H1 (cell line): ENCODE measurements around the gene PDLIM3. TPM values are rescaled to one million over a fixed set of nuclear protein-coding genes. Genes with fewer than 3 reads are reported as not detected.
"Not testable (repeated sequence)": the region's sequence is repeated elsewhere in the genome, so short reads cannot be mapped to it uniquely, and the experiment has no call there.

Experiments
- CTCF ChIA-PET: fragments of 300-600 bp; sonication (Branson Sonifier 250); formaldehyde crosslinking; loops from one replicate; lab custom pipeline; 2021; ENCODE audit not compliant: partially characterized antibody; lab: Charles Lee
- POLR2A ChIA-PET: fragments of 300-600 bp; sonication (Branson Sonifier 250); formaldehyde crosslinking; loops from one replicate; lab custom pipeline; 2021; ENCODE audit warnings: inconsistent platforms; ENCODE audit not compliant: partially characterized antibody; lab: Charles Lee
- DNase-seq, 2 experiments: peaks; one replicate each; pipeline versions ENCODE4 v3.0.0 to v3.0.0-alpha.2; 2010 to 2022; ENCODE audit warnings: low spot score in 2 of 2, low read depth in 1 of 2, mixed read lengths in 1 of 2
- FAIRE-seq: peaks from 2 replicates; lab custom pipeline; 2011; peaks lifted over from hg19 to GRCh38; lab: Jason Lieb, UNC
- H2AFZ ChIP-seq: 2 replicates; pipeline ENCODE4 v1.8.1; 2012; ENCODE audit warnings: low read length, inconsistent platforms
- H2AK5ac ChIP-seq: 2 replicates; pipeline ENCODE4 v1.6.1; 2013; ENCODE audit warnings: low read depth, low read length
- H2BK120ac ChIP-seq: replicated peaks from 2 replicates; pipeline ENCODE3; 2013; ENCODE audit warnings: low read depth, low read length, inconsistent platforms
- H2BK12ac ChIP-seq: 2 replicates; pipeline ENCODE4 v1.6.1; 2013; ENCODE audit warnings: low read depth, low read length
- H2BK15ac ChIP-seq: 2 replicates; pipeline ENCODE4 v1.6.1; 2013; ENCODE audit warnings: low read length
- H2BK20ac ChIP-seq: 2 replicates; pipeline ENCODE4 v1.6.1; 2013; ENCODE audit warnings: low read length
- H2BK5ac ChIP-seq: 2 replicates; pipeline ENCODE4 v1.6.1; 2013; ENCODE audit warnings: low read depth, low read length
- H3K14ac ChIP-seq: 2 replicates; pipeline ENCODE4 v1.6.1; 2013; ENCODE audit warnings: inconsistent platforms; ENCODE audit not compliant: insufficient read length
- H3K18ac ChIP-seq: 2 replicates; pipeline ENCODE4 v1.6.1; 2013; ENCODE audit warnings: low read length; ENCODE audit errors: extremely low read depth
- H3K23ac ChIP-seq: 2 replicates; pipeline ENCODE4 v1.6.1; 2013; ENCODE audit warnings: inconsistent platforms; ENCODE audit not compliant: insufficient read length
- H3K23me2 ChIP-seq: 2 replicates; pipeline ENCODE4 v1.6.1; 2013; ENCODE audit warnings: low read depth, low read length
- H3K27ac ChIP-seq: 2 replicates; pipeline ENCODE4 v1.6.1; 2011; ENCODE audit warnings: low read depth, low read length, inconsistent platforms
- H3K27me3 ChIP-seq, 4 experiments: replicated peaks in 1 of 4; 1 replicate in 1 of 4; 2 replicates in 3 of 4; pipeline versions ENCODE4 v1.6.1 to v1.8.1; 2011 to 2013; ENCODE audit warnings: low read length in 3 of 4, mild to moderate bottlenecking in 3 of 4, inconsistent platforms in 2 of 4, mixed read lengths in 2 of 4, moderate library complexity in 1 of 4; ENCODE audit not compliant: control insufficient read depth in 3 of 4, insufficient read depth in 3 of 4; ENCODE audit errors: extremely low read depth in 1 of 4
- H3K36me3 ChIP-seq, 4 experiments: 2 replicates each; pipeline versions ENCODE4 v1.6.1 to v1.8.1; 2011 to 2013; ENCODE audit warnings: mild to moderate bottlenecking in 4 of 4, low read length in 3 of 4, moderate library complexity in 2 of 4, control low read depth in 1 of 4, inconsistent platforms in 1 of 4; ENCODE audit not compliant: insufficient read depth in 4 of 4, control insufficient read depth in 2 of 4
- H3K4ac ChIP-seq: replicated peaks from 2 replicates; pipeline ENCODE3; 2013; ENCODE audit warnings: low read length, low read depth, mixed read lengths, inconsistent platforms; ENCODE audit not compliant: insufficient read length
- H3K4me1 ChIP-seq, 4 experiments: replicated peaks in 1 of 4; 1 replicate in 1 of 4; 2 replicates in 3 of 4; pipeline versions ENCODE4 v1.6.1 to v1.8.1; 2011 to 2013; ENCODE audit warnings: low read length in 3 of 4, inconsistent platforms in 2 of 4, mixed read lengths in 1 of 4; ENCODE audit not compliant: insufficient read depth in 4 of 4, control insufficient read depth in 3 of 4
- H3K4me2 ChIP-seq, 2 experiments: 2 replicates each; pipeline versions ENCODE4 v1.6.1 to v1.8.1; 2011 to 2013; ENCODE audit warnings: low read depth in 2 of 2, low read length in 2 of 2, control low read depth in 1 of 2, inconsistent platforms in 1 of 2, mild to moderate bottlenecking in 1 of 2; ENCODE audit not compliant: insufficient read depth in 1 of 2
- H3K4me3 ChIP-seq, 4 experiments: fragments of 200-600, 300-600 bp in 1 of 4; sonication (generic), shearing (Covaris generic), sonication (Bioruptor Twin) in 1 of 4; 2 replicates each; pipeline versions ENCODE4 v1.5.1 to v1.8.1; 2011 to 2016; ENCODE audit warnings: low read length in 4 of 4, low read depth in 3 of 4, control low read depth in 2 of 4, inconsistent platforms in 2 of 4, mild to moderate bottlenecking in 2 of 4, mixed read lengths in 1 of 4, moderate library complexity in 1 of 4; ENCODE audit not compliant: insufficient read depth in 2 of 4; ENCODE audit errors: extremely low read depth in 1 of 4
- H3K56ac ChIP-seq: replicated peaks from 2 replicates; pipeline ENCODE3; 2013; ENCODE audit warnings: low read depth, mild to moderate bottlenecking, mixed read lengths, low read length, inconsistent platforms; ENCODE audit not compliant: insufficient read length
- H3K79me1 ChIP-seq: 2 replicates; pipeline ENCODE4 v1.6.1; 2013; ENCODE audit warnings: low read depth, low read length, control low read depth
- H3K79me2 ChIP-seq, 2 experiments: 2 replicates each; pipeline versions ENCODE4 v1.6.1 to v1.8.1; 2012 to 2013; ENCODE audit warnings: low read length in 2 of 2, mild to moderate bottlenecking in 2 of 2, inconsistent platforms in 1 of 2; ENCODE audit not compliant: insufficient read depth in 2 of 2, control insufficient read depth in 1 of 2
- H3K9ac ChIP-seq, 4 experiments: replicated peaks in 1 of 4; 1 replicate in 1 of 4; 2 replicates in 3 of 4; pipeline versions ENCODE4 v1.6.1 to v1.8.1; 2011 to 2013; ENCODE audit warnings: low read depth in 3 of 4, low read length in 3 of 4, control low read depth in 2 of 4, mild to moderate bottlenecking in 2 of 4, moderate library complexity in 2 of 4, inconsistent platforms in 1 of 4; ENCODE audit errors: extremely low read depth in 1 of 4
- H3K9me3 ChIP-seq, 2 experiments: 2 replicates each; pipeline versions ENCODE4 v1.6.1 to v1.8.1; 2012 to 2013; ENCODE audit warnings: mild to moderate bottlenecking in 2 of 2, moderate library complexity in 2 of 2, control low read depth in 1 of 2, inconsistent platforms in 1 of 2, low read depth in 1 of 2, low read length in 1 of 2, mixed read lengths in 1 of 2; ENCODE audit not compliant: insufficient read depth in 2 of 2
- H4K20me1 ChIP-seq, 2 experiments: replicated peaks in 1 of 2; 2 replicates each; pipeline versions ENCODE3 to v1.8.1; 2011 to 2013; ENCODE audit warnings: inconsistent platforms in 2 of 2, low read length in 2 of 2, mild to moderate bottlenecking in 1 of 2; ENCODE audit not compliant: insufficient read depth in 2 of 2, control insufficient read depth in 1 of 2
- H4K5ac ChIP-seq: 2 replicates; pipeline ENCODE4 v1.6.1; 2013; ENCODE audit warnings: low read length, low read depth, mixed read lengths, inconsistent platforms; ENCODE audit not compliant: insufficient read length
- H4K8ac ChIP-seq: 2 replicates; pipeline ENCODE4 v1.8.0; 2013; ENCODE audit warnings: mild to moderate bottlenecking, moderate library complexity, low read length, inconsistent platforms; ENCODE audit not compliant: insufficient read depth; ENCODE audit errors: extremely low read depth
- H4K91ac ChIP-seq: replicated peaks from 2 replicates; pipeline ENCODE3; 2013; ENCODE audit warnings: low read length, mixed read lengths, inconsistent platforms; ENCODE audit not compliant: insufficient read length
- CBX5 ChIP-seq: fragments of 300-800, 300-1000 bp; sonication (generic); IDR thresholded peaks from 2 replicates; pipeline ENCODE4 v1.7.1; 2016; ENCODE audit warnings: antibody characterized with exemption, low read length, low read depth
- KDM1A ChIP-seq: fragments of 200-600, 300-600 bp; sonication (generic); IDR thresholded peaks from 2 replicates; pipeline ENCODE4 v1.7.1; 2016; ENCODE audit warnings: mild to moderate bottlenecking, low read length, borderline replicate concordance
- MAFK ChIP-seq: IDR thresholded peaks from 2 replicates; pipeline ENCODE4 v1.6.1; 2012; ENCODE audit warnings: low read depth, mild to moderate bottlenecking, improper control_type of control experiment, low read length
- SIRT6 ChIP-seq: IDR thresholded peaks from one replicate; pipeline ENCODE4 v1.7.1; 2012; ENCODE audit warnings: low read length, inconsistent platforms
- SRF ChIP-seq: IDR thresholded peaks from 2 replicates; pipeline ENCODE4 v1.6.1; 2011; ENCODE audit warnings: mild to moderate bottlenecking, low read depth, low read length, moderate library complexity
- WGBS, 2 experiments: shearing (Covaris generic) in 1 of 2; methylation state at CpG; one replicate each; pipeline versions ENCODE4 v1.1.6 to v1.1.7; 2013 to 2015; ENCODE audit warnings: low lambda C conversion rate in 2 of 2, mixed read lengths in 2 of 2, inconsistent platforms in 1 of 2, low coverage in 1 of 2, missing lambda C conversion rate in 1 of 2; ENCODE audit not compliant: insufficient replicate concordance in 2 of 2, insufficient coverage in 1 of 2, insufficient read length in 1 of 2; ENCODE audit errors: extremely low coverage in 1 of 2, missing lambda C conversion rate in 1 of 2; 5-methylcytosine and 5-hydroxymethylcytosine counted together
- polyA plus RNA-seq, 7 experiments: library from polyadenylated mRNA; depleted of rRNA in 3 of 7; stranded (reverse) in 5 of 7; unstranded in 2 of 7; fragments of >200 nt in 5 of 7; fragments of 200-250 nt in 2 of 7; gene quantifications; 1 replicate in 5 of 7; 2 replicates in 1 of 7; 4 replicates in 1 of 7; pipeline versions ENCODE4 v1.2.1 to v1.2.3, GENCODE V29; 2011 to 2013; ENCODE audit warnings: missing spikeins in 2 of 7, mixed read lengths in 2 of 7
- total RNA-seq: library from RNA; stranded (reverse); fragmentation: NEBNext Ultra II Directional; extraction: Animal tissue kit (Norgen Biotek cat#: 25700); gene quantifications from 2 replicates; pipeline ENCODE4 v1.2.1, GENCODE V29; 2021

The PDLIM3 gene
- total and polyA plus RNA-seq, 2 of the 8 experiments (the other 6 are each of a cell fraction or from before 2014, with no cell fraction given): 7.6 to 8.1 TPM

- TF ChIP-seq SIRT6 (no peak), MAFK (peak; percentile 53; the same call in 1 of the 2 replicates), KDM1A (no peak), SRF (no peak), CBX5 (no peak)
Observed at GRCh38 chr4:185559915-185560281, 24.6 kb upstream of the PDLIM3 start (continued).

- FAIRE-seq, H3K27ac ChIP-seq, H4K91ac ChIP-seq, H3K4ac ChIP-seq, H3K9me3 ChIP-seq, H2AFZ ChIP-seq, DNase-seq, H2BK15ac ChIP-seq, H3K56ac ChIP-seq, H4K8ac ChIP-seq, H4K20me1 ChIP-seq, H3K4me2 ChIP-seq, H2BK12ac ChIP-seq, H3K9ac ChIP-seq, H3K4me1 ChIP-seq, H3K27me3 ChIP-seq, H2BK120ac ChIP-seq, H2AK5ac ChIP-seq, H3K23me2 ChIP-seq, H3K14ac ChIP-seq, H3K79me2 ChIP-seq, H4K5ac ChIP-seq, H3K36me3 ChIP-seq, H3K23ac ChIP-seq, H3K4me3 ChIP-seq, H3K79me1 ChIP-seq: not testable (repeated sequence)
- Histone ChIP-seq H2BK20ac (0 out of 2 replicates have a peak overlapping the region, but pooled peaks have one; percentile 72), H3K18ac (peak overlapping the region; percentile 48; the same call in 1 of the 2 replicates), H2BK5ac (peak overlapping the region; percentile 60; the same call in 1 of the 2 replicates)
- ChIA-PET CTCF (interaction anchor here (0.8 to 1.6 kb wide), 4 partner anchors 18 to 38 kb away, joined by 3 to 7 read pairs (median 3); no protein-coding TSS in a partner anchor), POLR2A (interaction anchor here (0.5 to 1.9 kb wide), 2 partner anchors 25 to 110 kb away, joined by 3 to 4 read pairs; no protein-coding TSS in a partner anchor)
- WGBS, 2 experiments: 78% methylated on average over 7 of the region's 8 CpGs; no CpG with 5 or more reads in 1 of the 2 experiments
Observed at GRCh38 chr4:185559251-185559914, 24.1 kb upstream of the PDLIM3 start.
